IPS-18c (cell line): ENCODE measurements around the gene OSGIN1.

Experiments used
- H3K4me3 ChIP-seq: 2 replicates; pipeline ENCODE4 v1.7.0; 2013; ENCODE audit warnings: low read depth, mild to moderate bottlenecking, low read length, moderate library complexity; ENCODE audit not compliant: insufficient read depth
- H3K9me3 ChIP-seq: one replicate; pipeline ENCODE4 v1.6.1; 2013; ENCODE audit warnings: mild to moderate bottlenecking, low read length, moderate library complexity; ENCODE audit not compliant: control insufficient read depth, insufficient read depth

Gene OSGIN1

GRCh38 chr16:84001726-84002125 lies 48.7 kb downstream of the OSGIN1 start:
- Histone ChIP-seq H3K9me3 (no peaks in the 10 kb centered on the region), H3K4me3 (no peak overlapping the region)

GRCh38 chr16:84003038-84003437 lies 50.0 kb downstream of the OSGIN1 start:
- H3K9me3 ChIP-seq = no peaks in the 10 kb centered on the region
- no peak overlapping the region for H3K4me3 ChIP-seq

DNA sequence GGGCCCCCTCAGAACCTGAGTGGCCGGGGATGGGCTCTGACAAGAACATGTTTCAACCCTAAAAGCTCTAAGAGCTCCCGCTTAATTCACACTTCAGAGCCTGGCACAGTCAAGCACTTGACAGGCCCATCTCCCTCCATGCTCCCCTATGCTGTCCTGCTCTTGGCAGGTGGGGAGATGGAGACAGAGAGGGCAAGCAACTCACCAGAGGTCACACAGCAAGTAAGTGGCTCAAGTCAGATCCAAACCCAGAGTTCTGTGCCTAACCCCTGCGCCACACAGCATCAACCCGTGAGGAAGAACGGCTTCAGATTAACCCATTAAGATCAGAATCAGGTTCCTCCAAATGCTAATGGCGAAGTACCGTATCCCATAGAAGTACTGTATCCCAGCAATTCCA lies 51.4 kb downstream of the OSGIN1 start:
- no peak overlapping the region for H3K4me3 ChIP-seq
- peaks cover 2% of the 10 kb centered on the region for H3K9me3 ChIP-seq

DNA sequence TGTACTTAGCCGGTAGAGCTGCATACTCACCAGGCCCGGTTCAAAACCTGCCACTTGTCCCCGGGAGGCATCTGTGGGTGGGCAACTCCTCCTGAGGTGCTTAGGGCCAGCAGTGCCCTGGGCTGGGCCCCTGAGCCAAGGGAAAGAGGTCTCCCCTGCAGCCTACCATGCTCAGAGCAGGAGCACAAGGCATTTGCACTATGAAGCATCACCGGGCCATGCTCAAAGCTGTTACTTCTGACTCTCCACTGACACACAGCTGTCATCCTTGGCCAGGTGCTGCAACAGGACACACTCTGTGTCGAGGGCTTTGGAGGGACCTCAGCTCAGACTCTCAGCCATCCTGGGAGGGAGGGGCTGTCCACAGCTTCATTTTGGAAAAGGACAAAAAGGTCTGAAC lies 52.4 kb downstream of the OSGIN1 start:
- Histone ChIP-seq H3K4me3 (no peak overlapping the region), H3K9me3 (peaks cover 2% of the 10 kb centered on the region)

GRCh38 chr16:84007520-84007919 lies 54.5 kb downstream of the OSGIN1 start:
- H3K9me3 ChIP-seq = peaks cover 2% of the 10 kb centered on the region
- H3K4me3 ChIP-seq = no peak overlapping the region

DNA sequence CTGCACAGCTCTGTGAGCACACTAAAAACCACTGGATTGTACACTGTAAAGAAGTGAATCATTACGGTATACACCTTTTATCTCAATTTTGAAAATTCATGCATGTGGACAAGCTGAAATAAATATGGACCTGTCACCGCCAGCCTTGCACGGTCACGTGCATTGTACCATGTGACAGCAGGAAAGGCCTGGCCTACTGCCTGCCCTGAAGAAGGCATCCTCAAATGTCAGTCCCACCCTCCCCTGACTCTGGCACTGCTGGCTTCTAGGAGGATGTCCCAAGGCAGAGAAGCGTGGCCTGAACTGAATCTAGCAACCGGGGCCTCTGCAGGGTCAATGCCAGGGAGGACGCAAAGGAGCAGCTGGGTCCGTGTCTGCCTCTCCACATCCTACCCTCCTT lies 54.9 kb downstream of the OSGIN1 start:
- Histone ChIP-seq H3K9me3 (peaks cover 2% of the 10 kb centered on the region), H3K4me3 (no peak overlapping the region)

DNA sequence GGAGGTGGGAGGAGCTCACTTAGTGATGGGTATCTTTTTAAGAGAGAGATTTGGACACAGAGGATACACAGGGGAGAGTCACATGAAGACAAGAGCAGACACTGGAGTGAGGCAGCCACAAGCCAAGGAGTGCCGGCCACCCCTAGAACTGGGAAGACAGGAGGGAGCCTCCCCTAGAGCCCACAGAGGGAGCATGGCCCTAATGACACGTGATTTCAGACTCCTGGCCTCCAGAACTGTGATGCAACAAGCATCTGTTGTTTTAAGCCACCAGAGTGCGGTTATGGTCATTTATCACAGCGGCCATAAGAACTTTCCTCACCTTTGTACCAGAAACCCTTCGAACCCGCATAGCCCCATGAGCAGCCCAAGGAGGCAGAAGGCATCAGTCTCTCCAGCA lies 56.2 kb downstream of the OSGIN1 start:
- peaks cover 2% of the 10 kb centered on the region for H3K9me3 ChIP-seq

DNA sequence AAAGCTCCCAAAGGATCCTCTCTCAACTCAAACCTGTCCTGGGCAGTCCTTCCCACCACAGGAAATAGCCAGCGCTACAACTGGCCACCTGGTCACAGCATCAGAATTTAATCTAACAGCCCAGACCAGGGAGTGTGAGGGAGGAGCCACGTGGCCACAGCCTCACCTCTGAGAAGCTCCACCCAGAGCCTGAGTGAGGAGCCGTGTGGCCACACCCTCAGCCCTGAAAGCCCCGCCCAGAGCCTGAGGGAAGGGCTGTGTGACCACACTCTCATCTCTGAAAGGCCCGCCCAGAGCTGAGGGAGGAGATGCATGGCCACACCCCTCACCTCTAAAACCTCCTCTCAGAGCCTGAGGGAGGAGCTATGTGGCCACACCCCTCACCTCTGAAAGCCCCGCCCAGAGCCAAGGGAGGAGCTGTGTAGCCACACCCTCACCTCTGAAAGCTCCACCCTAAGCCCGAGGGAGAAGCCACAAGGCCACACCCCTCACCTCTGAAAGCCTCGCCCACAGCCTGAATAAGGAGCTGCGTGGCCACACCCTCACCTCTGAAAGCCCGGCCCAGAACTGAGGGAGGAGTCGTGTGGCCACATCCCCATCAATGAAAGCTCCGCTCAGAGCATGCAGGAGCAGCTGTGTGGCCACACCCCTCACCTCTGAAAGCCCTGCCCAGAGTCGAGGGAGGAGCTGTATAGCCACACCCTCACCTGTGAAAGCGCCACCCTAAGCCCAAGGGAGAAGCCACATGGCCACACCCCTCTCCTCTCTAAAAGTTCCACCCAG lies 60.9 kb downstream of the OSGIN1 start:
- H3K4me3 ChIP-seq = no peak overlapping the region
- H3K9me3 ChIP-seq = peaks cover 2% of the 10 kb centered on the region

More for the DNA sequence above, 56.2 kb downstream of the OSGIN1 start:
- no peak overlapping the region for H3K4me3 ChIP-seq

DNA sequence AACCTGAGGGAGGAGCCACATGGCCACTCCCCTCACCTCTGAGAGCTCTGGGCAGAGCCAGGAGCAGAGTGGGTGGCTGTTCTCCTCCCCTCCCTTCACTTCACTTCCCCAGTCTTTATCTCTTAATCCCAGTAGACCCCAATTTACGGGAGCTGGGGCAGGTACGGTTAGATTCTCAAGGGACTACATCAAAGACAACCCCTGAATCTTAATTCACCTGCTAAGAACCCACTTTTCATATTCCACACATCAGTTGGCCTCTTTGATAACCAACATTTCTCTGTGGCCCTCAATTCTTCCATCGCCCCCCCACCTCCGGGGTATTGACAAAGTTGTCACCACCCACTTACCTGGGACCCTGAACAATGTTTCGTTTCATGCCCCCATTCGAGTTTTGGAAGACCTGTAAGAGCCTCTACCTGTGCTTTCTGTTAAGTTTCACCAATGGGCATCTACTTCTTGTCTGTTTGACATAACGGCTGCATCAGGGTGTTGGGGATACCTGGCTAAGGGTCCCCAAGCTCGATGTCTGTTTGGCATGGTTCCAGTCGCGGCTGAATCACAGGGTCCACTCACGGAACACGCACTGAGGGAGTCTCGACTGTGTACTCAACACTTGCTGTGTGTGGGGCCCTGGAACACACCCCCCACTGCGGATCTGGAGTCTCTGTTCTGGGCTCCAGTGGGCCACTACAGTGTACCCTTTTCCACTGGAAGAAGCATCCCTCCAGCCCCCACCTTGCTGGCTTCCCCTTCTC lies 61.7 kb downstream of the OSGIN1 start:
- no peak overlapping the region for H3K4me3 ChIP-seq
- no peaks in the 10 kb centered on the region for H3K9me3 ChIP-seq

DNA sequence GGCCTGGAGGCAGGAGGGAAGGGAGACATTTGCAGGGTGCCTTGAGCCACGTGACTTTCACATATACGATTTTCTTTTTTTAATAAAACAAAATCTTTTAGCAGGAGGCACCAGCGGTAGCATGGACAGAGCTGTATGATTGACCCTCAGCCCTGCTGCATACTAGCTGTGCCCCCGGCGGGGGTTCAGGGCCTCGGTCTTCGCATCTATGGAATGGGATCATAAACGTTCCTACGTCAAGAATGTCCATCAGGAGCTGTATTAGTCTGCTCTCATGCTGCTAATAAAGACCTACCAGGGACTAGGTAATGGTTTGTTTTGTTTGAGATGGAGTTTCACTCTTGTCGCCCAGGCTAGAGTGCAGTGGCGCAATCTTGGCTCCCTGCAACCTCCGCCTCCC lies 62.4 kb downstream of the OSGIN1 start:
- no peaks in the 10 kb centered on the region for H3K9me3 ChIP-seq
- no peak overlapping the region for H3K4me3 ChIP-seq
